Epithelial cell of esophagus (primary cell): Measurements from ENCODE around the gene DIP2C.

Source experiments
- DNase-seq: peaks from one replicate; pipeline ENCODE4 v3.0.0; 2010; ENCODE audit warnings: low read depth
- H3K4me3 ChIP-seq: 2 replicates; pipeline ENCODE4 v1.5.1; 2011; ENCODE audit warnings: mild to moderate bottlenecking, low read length, control low read depth
- TF ChIP-seq, protein P1 (sequence below): IDR thresholded peaks from 2 replicates; pipeline ENCODE4 v1.5.1; 2011; ENCODE audit warnings: low read depth, mild to moderate bottlenecking, low read length, control low read depth, inconsistent platforms; ENCODE audit not compliant: insufficient read depth; ENCODE audit errors: missing control alignments

Gene DIP2C

DNA sequence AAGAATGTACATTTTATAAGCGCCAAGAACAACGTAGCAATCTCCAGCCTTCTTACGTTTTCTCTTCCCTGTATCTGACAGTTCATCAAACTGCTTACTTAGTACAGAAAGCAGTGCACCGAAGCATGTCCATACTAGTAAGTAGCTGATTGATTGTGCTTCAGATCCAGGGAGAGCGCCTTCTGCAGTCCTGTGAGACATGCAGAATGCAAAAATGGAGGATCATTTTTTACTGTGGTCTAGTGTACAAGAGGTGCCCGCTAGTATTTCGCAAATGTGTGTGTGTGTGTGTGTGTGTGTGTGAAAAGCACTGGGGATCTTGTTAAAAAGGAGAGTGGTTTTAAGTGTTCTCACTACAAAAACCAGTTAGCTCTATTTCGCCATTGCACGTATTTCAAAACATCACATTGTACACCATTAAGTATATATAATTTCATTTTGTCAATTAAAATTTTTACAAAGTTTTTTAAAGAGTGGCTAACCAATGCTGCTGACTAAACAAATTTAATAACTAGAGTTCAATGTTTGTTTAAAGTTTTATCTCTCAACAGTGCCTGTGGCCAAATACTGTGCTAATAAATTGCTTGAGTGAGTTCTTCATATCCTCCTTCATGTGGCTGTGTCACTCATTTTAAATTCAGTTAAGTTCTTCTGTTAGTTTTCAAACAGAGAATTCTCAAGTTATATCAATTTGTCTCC, 454.6 kb downstream of the DIP2C start:
- no peak overlapping the region for H3K4me3 ChIP-seq
- TF ChIP-seq, protein P1, sequence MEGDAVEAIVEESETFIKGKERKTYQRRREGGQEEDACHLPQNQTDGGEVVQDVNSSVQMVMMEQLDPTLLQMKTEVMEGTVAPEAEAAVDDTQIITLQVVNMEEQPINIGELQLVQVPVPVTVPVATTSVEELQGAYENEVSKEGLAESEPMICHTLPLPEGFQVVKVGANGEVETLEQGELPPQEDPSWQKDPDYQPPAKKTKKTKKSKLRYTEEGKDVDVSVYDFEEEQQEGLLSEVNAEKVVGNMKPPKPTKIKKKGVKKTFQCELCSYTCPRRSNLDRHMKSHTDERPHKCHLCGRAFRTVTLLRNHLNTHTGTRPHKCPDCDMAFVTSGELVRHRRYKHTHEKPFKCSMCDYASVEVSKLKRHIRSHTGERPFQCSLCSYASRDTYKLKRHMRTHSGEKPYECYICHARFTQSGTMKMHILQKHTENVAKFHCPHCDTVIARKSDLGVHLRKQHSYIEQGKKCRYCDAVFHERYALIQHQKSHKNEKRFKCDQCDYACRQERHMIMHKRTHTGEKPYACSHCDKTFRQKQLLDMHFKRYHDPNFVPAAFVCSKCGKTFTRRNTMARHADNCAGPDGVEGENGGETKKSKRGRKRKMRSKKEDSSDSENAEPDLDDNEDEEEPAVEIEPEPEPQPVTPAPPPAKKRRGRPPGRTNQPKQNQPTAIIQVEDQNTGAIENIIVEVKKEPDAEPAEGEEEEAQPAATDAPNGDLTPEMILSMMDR, result peak; percentile 46
- peak; percentile 71 for DNase-seq

DNA sequence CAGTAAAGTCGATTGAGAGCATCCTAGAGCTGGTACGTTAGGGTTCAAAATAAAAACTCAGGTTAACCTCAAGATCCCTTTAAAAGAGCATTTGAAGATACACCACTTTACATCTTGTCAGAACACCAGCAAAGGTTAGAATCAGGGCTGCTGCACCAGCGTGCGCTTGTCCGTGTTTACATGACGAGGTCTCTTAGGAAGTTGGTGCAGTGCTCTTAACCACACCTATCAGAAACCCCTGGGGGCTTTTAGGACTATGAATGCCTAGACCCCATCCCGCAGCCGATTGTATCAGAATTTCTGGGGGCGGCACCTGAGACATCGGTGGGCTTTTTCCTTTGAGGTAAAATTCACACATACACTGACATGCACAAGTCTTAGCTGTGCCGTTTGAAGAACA, 456.6 kb downstream of the DIP2C start:
- TF ChIP-seq, protein P1, result no peak
- H3K4me3 ChIP-seq, result no peak overlapping the region
- no peak for DNase-seq

DNA sequence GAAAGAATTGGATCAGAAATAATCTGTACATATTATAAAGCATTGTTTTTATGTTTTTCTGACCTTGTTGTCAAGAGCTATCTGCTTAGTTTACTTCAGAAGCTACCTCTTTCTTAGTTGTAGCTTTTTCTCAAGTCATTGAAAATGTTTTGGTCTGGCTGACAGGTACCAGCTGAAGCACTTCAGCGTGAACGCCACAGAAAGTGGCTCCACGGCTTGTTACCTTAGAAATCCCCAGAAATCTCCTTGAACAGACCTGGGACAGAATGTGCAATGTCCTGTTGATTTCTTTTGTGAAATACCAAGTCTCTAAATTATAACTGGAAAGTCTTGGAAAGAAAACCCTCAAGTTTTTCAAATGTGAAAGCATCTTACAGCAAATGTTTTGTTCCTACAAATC, 457.4 kb downstream of the DIP2C start:
- DNase-seq, result no peak
- no peak overlapping the region for H3K4me3 ChIP-seq
- TF ChIP-seq, protein P1, result no peak

DNA sequence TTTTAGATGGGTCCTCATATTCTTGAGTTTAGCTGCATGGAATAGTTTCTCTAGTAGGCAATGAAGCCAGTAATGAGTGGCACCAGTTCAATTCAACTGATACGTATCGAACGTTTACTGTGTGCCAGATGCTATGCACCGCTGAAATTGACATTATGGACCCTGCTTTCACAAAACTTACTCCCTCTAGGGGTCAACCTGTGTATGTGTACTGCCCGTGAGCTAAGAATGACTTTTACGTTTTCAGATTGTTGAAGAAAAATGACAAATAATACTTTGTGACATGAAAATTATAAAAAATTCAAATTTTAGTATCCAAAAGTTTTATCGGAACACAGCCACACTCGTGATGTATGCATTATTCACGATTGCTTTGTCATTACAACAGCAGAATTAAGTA, 458.7 kb downstream of the DIP2C start:
- DNase-seq, result no peak
- no peak overlapping the region for H3K4me3 ChIP-seq
- TF ChIP-seq, protein P1, result peak; percentile 43

DNA sequence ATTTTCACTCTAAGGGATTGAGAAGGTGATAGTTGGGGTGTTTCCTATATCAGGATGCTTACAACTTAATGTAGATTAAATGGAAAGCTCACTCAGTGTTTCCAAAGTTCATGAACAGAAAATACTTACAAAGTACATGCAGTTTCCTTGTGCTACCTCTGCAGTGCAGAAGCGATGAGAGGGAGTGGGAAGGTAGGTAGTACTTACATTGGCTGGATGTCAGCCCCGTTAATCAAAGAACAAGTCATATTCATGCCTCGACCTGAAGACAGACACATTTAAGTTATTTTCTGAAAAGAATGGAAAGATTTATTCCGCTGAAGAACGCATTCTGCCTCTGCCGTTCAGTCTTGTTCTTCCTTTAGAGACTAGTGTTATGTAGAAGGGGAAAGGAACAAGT, 461.1 kb downstream of the DIP2C start:
- peak; percentile 48 for DNase-seq
- H3K4me3 ChIP-seq, result no peak overlapping the region
- TF ChIP-seq, protein P1, result peak; percentile 8

DNA sequence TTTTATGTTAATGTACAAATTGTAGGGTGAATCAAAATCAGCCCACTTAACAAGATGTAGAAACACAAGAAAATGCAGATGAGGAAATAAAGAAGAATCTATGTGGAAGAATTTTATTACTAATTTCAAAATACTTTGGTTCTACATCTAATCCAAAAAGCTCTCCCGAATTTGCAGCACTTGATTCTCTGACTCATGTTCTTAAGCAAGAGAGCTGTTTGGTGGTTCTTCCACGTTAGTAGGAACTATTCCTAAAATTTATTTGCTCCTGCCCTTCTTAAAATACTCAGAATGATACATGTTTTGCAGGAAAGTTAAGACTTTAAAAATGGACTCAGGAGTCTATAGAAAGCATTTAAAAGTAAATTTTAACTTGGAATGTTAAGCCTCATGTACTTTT, 462.5 kb downstream of the DIP2C start:
- peak; percentile 14 for DNase-seq
- TF ChIP-seq, protein P1, result no peak
- no peak overlapping the region for H3K4me3 ChIP-seq

DNA sequence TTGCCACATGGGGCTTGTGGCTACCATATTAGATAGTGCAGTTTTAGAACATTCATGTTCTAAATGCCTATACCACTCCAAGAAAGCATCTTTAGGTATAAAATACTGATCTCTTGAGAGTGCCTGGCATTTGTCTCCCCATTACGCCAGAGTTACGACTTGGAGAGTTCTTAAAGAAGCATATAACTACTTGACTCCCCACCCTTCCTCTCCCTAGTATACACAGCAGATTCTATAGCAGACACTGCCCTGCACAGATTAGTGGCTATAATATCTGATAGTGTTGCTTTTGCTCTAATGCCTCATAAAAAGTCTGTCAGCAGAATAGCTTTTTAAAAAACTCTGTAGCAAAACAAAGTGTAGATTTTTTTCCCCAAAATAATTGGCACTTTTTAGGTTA, 463.4 kb downstream of the DIP2C start:
- TF ChIP-seq, protein P1, result no peak
- no peak for DNase-seq
- no peak overlapping the region for H3K4me3 ChIP-seq
